GM19397 (cell line): Measurements from ENCODE around the gene ATXN7L1.

Source experiments
- ATAC-seq: cut with Tn5 transposase; IDR thresholded peaks from one replicate; pipeline ENCODE4 v1.9.1; 2021; ENCODE audit warnings: mild to moderate bottlenecking, moderate library complexity; ENCODE audit not compliant: unreplicated experiment

ATXN7L1 gene

DNA sequence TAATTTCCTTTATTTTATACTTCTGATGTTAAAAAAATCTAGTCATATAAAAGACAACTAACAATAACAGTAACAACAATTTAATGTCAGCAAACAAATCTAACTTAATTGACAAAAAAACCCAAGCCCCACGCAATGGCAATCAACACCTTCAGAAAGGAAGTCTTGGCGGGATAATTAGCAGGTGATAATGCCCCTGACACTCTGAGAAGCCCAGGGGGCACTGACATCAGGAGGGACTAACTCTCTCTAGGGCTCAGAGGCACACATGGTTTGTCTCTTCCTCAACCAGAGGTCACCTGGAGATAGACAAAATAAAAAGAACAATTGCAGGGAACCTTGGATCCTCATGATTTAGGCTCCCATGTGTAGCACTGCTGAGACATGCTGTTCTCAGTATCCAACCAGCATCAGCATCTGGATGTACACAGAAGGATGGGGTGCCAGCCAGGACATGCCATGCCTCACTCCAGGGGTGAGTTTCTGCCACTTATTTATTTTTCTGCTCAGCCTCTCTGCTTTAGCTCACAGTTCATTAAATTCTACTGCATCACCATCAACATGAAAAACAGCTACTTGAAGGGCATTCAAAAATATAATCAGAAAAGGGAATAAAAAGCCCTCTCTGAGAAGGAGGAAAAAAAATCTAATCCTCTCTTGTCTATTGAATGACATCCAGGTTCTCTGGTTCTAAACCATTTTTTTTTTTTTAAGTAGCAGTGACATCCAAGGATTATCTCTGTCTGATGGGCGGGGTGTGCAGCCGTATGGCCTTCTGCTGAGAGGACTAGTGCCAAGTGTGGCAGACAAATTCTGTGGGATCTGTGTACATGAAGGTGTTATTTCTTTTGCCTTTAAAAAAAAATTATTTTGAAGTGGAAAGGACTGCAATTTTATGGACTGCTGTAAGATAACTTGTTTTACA, 96.3 kb downstream of the ATXN7L1 start:
- no peak for ATAC-seq

DNA sequence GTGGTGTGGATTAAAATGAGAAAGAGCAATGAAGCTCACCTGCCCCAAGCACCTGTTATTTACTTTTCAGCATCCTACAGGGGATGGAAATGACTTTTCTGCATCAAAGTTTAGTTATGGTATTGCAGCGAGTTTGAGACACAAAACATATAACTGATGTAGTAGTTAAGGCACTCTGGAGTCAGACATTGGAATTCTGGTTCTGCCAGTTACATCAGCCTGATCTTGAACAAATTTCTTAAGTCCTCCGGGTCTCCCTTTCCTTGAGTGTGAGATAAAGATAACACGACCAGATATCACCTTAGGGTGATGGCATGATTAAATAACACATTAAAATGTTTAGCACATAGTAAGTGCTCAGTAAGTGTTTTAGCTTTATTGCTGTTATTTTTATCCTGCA, 97.4 kb downstream of the ATXN7L1 start:
- ATAC-seq = no peak

- no peak for ATAC-seq
These were observed 99.2 kb downstream of the ATXN7L1 start for GRCh38 chr7:105776986-105777910.

GRCh38 chr7:105776068-105776790, 100.2 kb downstream of the ATXN7L1 start:
- ATAC-seq = no peak

DNA sequence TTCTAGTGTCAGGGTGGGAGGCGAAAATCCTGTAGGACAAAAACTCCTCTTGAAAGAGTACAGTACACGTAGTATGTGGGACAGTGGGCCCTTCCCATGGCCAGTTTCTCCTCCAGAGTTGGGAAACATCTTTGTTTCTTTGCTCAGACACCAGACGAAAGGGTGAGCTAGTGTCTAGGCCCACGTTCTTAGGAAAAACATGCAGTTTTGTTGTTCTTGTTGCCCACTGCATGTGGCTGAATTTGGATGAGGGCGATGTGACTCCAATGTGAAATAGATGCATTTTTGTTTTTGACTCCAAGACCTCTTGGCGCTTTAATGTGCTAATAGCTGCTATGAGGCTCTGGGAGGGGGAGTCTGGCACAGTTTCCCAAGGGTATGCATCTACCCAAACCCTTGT, 100.8 kb downstream of the ATXN7L1 start:
- ATAC-seq = no peak

GRCh38 chr7:105773030-105773460, 103.4 kb downstream of the ATXN7L1 start:
- no peak for ATAC-seq

- ATAC-seq = no peak
These were observed 106.3 kb downstream of the ATXN7L1 start for GRCh38 chr7:105769901-105770628.

DNA sequence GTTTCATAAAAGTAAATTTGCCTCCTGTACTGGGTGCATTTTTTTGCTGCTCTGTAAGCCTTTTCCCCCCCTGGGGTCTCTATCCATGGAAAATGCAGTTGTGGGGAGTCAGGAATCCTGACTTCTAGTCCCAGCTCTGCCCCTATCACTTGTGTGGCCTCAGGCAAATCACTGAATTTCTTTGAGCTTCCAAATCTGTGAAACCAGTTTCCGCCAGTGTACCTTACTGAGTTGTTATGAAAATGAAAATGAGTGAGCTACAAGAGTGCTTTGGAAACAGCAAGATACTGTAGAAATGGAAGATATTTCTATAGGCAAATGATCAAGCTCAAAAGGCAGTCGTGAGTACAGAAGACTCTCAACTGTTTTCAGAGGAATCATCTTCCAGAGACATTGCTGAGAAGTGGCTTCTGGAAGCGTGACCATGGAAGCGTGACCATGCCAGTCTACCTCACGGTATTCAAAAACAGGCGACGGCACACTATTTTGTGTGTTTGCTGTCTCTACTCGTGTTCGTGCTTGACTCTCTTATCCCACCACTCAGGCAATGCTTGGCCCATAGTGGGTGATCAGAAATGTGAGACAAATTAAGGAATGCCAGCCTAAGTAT, 107.4 kb downstream of the ATXN7L1 start:
- ATAC-seq = no peak

DNA sequence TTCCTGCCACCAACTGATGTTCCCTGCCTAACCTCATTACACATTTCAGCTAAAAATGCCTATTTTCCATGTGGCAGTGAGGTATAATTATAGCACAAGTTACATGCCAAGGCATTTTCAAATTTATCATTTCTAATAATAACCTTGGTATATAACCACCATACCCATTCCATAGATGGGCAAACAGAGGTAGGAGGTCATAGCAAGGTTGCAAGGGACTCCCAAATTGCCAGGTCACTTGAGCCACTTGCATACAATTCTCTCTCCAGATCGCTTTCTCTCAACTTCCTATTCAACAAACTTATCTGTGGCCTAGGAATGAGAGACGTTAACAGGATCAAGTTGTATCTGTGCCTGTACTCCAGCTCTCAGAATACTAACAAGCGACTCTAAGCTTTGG, 108.3 kb downstream of the ATXN7L1 start:
- no peak for ATAC-seq

DNA sequence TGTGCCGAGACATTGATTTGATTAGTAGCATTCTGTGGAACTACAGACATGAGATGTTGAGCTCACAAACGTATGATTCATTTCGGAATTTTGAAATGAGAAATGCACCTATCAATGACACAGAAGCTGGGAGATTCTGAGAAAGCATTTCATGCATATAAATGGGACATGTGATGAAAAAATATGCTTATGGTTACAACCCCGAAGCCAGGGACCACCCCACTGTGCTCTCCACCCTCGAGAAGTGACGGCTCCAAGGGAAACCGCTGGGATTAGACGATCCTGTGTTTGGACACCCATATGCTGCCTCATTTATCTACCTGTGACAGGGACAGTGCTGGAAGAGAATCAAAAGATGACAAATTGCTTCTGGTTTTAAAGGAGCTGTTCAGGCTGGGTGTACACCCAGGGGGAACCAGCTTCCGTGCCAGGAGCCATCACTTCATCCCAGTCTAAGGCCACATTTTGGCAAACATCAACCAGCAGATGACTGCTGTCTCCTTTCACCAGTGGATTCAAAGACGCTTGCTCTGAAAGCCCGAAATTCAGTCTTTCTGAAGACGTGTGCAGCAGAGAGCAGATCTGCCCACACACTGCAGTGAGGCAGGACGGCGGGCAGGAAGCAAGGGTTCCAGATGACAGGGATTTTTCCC, 109.9 kb downstream of the ATXN7L1 start:
- ATAC-seq = no peak

- ATAC-seq = no peak
These were observed 110.6 kb downstream of the ATXN7L1 start for GRCh38 chr7:105765846-105766245.

DNA sequence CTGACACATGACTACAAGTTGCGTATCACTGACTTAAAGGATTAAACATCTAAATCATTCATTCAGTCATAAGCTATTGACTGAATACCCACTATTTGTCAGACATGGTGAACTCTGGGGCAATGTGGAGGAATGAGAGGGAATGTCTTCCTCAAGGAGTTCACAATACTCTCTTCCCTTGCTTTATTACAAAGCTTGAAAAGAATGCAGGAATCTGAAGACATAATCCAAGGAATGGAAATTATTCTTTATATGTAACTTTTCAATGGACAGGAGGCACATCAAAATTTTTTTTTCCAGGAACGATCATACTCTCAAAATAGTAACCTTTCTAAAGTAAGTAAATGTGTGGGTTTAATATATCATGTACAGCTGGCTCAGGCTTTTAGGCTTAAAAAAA, 111.9 kb downstream of the ATXN7L1 start:
- ATAC-seq = no peak

DNA sequence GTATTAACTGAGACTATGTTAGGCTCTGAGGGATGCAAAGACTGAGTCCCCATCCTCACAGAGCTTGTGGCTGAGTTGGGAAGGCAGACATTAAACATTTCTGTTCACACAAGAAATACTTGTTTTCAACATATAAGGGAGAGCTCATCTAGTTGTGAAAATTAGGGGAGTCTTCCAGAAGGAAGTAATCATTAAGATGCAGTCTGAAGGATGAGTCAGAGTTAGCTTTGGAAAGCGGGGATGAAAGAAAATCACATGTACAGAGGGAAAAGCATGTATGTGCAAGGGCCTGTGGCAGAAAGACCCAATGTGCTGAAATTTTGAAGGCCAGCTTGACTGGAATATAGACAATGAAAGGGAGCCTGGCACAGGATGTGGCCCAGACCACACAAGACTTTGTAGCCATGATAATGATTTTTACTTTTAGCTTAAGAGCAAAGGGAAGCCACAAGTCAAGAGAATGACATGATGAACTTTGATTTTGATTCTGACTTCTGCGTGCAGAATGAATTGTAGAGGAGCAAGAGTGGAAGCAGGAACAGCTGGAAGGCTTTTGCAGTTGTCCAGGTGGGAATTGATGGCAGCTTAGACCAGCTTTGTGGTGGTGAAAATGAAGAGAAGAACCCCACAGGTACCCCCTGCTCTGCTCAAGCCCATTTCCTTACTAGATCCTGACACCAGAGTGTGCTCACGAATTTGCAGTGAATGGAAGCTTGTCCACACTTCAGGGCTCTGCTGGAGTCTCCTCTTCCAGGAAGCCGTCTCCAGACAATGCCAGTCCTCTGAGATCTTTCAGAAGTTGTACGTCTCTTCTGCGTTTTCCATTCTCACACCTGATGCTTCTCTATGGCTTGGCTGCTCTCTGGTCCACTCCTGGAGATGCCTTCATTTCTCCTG, 115.6 kb downstream of the ATXN7L1 start:
- ATAC-seq = no peak

DNA sequence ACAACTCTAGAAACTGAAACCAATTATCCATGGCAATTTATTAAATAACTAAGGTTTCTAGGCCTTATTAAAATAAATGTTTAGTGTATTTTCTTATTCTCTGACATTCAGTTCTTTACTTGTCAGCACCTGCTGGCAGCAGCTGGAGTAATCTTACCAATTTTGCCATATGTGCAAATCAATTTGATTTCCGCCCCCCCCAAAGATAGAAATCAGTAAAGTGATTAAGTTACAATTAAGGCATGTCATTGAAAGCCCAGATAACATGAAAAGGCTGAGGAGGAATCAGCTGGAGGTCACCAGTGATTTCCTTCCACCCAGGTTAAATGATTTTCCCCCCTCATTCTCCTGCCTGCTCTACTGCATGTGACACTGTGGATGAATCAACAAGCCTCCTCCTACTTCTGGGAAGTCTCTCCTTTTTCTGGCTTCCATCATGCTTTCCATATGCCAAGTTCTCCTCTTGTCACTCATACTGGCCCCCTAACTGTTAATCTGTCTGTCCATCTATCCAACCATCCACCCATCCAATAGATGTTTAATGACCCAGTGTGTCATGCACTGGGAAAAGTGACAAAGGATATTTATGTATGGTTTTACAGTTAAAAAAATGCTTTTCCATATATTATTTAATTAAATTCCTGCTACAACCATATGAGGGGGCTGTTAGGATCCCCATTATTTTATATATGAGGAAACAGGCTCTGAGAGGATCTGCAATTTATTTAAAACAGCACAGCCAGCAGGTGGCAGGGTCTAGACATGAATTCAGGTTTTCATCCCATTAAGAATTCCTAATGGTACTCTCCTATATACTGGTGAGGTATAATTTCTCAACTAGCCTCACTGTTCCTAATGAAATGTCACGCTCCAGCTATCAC, 116.5 kb downstream of the ATXN7L1 start:
- ATAC-seq = no peak

DNA sequence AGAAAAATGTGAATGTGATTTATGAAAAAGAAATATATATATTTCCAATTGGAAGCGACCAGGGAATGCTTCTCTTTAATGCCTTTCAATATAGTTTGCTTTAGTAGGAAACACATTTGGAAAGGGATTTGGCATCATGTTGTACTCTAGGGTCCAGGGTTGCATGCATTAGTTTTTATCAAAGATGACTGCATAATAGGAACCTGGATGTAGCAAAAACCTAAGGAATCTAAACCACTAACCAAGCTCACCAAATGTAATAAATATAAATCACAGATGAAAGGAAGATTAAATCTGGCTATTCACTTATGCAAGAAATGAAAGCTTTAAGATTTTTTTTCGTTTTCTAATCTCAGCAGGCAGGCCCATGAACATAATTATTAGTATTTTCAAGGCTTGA, 120.0 kb downstream of the ATXN7L1 start:
- no peak for ATAC-seq

- ATAC-seq = no peak
These were observed 123.6 kb downstream of the ATXN7L1 start for GRCh38 chr7:105752671-105753275.

DNA sequence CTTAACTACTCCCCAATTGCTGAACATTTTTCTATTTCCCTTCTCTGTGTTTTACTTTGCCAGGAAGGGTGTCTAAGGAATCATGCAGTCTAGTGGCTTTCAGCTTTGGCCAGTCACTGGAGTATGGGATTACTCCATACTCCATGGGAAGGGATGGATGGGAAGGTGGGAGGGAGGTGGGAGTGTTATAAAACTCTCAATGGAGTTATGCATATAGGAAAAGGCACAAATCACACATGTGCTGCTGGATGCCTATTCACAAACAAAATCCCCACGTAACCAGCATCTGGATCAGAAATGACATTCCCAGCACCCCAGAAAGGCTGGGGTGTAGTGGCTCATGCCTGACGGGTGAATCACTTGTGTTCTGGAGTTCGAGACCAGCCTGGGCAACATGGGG, 125.3 kb downstream of the ATXN7L1 start:
- no peak for ATAC-seq
